Astrocyte of the cerebellum (primary cell): Measurements from ENCODE around the gene PRPF19.

Experiments used
- DNase-seq: peaks from one replicate; pipeline ENCODE4 v3.0.0-alpha.2; 2011; ENCODE audit warnings: low read depth
- H3K4me3 ChIP-seq: 2 replicates; pipeline ENCODE4 v1.5.1; 2011; ENCODE audit warnings: mild to moderate bottlenecking, low read depth, low read length, moderate library complexity
- in situ Hi-C: cut with HindIII; loops from 2 replicates; pipeline ENCODE4 v1.10.0; 2017; ENCODE audit warnings: low sequenced_read_pairs
- TF ChIP-seq, protein P1 (sequence below): IDR thresholded peaks from 2 replicates; pipeline ENCODE4 v1.5.1; 2012; ENCODE audit warnings: low read length, low read depth, moderate library complexity, mild to moderate bottlenecking; ENCODE audit errors: missing control alignments

PRPF19 gene

GRCh38 chr11:60951606-60951903 is 45.2 kb upstream of the PRPF19 start:
- TF ChIP-seq, protein P1, sequence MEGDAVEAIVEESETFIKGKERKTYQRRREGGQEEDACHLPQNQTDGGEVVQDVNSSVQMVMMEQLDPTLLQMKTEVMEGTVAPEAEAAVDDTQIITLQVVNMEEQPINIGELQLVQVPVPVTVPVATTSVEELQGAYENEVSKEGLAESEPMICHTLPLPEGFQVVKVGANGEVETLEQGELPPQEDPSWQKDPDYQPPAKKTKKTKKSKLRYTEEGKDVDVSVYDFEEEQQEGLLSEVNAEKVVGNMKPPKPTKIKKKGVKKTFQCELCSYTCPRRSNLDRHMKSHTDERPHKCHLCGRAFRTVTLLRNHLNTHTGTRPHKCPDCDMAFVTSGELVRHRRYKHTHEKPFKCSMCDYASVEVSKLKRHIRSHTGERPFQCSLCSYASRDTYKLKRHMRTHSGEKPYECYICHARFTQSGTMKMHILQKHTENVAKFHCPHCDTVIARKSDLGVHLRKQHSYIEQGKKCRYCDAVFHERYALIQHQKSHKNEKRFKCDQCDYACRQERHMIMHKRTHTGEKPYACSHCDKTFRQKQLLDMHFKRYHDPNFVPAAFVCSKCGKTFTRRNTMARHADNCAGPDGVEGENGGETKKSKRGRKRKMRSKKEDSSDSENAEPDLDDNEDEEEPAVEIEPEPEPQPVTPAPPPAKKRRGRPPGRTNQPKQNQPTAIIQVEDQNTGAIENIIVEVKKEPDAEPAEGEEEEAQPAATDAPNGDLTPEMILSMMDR = no peak
- in situ Hi-C loops = no loop called here
- H3K4me3 ChIP-seq = no peak overlapping the region
- DNase-seq = no peak

DNA sequence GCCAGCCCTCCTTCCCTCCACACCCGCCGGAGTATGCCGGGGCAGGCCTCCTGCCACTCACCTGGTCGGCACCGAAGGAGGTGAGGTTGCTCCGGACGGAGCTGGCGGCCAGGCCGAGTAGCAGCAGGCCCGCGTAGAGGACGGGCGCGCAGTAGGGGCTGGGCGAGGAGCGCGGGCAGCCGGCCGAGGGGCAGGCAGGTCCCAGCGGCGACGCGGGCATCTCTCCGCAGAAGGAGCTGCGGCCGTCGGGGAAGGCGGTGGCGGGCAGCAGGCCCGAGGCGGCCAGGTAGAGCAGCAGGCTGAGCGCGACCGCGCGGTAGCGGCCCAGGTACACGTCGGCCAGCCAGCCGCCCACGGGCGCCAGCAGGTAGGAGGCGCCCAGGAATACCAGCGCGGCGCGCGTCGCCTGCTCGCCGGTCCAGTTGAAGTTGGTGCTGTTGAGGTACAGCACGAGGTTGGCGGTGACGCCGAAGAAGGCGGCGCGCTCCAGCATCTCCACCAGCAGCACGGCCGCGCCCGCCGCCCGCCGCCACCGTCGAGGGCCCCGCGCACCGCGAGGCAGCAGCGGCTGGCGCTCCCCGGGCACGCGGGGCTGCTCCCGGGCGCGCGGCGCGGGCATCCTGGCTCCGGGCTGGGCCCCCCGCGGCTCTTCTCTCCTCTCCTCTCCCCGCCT is 44.7 kb upstream of the PRPF19 start:
- in situ Hi-C loops = no loop called here
- H3K4me3 ChIP-seq = no peak overlapping the region
- TF ChIP-seq, protein P1 = no peak
- DNase-seq = no peak

DNA sequence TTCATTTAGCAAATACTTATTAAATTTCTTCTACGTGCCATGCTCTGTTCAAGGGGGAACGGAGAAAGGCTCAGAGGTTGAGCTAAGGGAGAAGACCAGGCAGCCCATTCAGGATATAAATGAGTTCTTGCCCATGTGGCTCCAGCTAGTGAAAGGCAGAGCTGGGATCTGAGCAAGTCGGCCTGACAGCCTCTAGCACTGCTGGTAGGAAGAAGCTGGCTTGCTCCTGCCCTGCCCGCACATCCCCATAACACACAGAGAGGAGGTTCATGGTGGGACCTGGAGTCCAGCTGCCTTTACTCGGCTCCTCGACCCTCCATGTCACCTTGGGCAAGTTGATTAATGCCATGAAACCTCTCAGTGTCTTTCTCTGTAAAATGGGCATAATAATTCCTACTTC is 43.6 kb upstream of the PRPF19 start:
- no peak for DNase-seq
- TF ChIP-seq, protein P1 = no peak
- in situ Hi-C loops = no loop called here
- H3K4me3 ChIP-seq = no peak overlapping the region

GRCh38 chr11:60948250-60948649 is 41.9 kb upstream of the PRPF19 start:
- in situ Hi-C loops = no loop called here

GRCh38 chr11:60947700-60948099 is 41.3 kb upstream of the PRPF19 start:
- TF ChIP-seq, protein P1 = no peak
- no peak for DNase-seq
- in situ Hi-C loops = no loop called here

More at GRCh38 chr11:60948250-60948649, 41.9 kb upstream of the PRPF19 start:
- no peak for DNase-seq
- H3K4me3 ChIP-seq = no peak overlapping the region
- TF ChIP-seq, protein P1 = no peak

GRCh38 chr11:60946601-60947264 is 40.3 kb upstream of the PRPF19 start:
- H3K4me3 ChIP-seq = no peak overlapping the region
- in situ Hi-C loops = no loop called here
- TF ChIP-seq, protein P1 = no peak

More at GRCh38 chr11:60947700-60948099, 41.3 kb upstream of the PRPF19 start:
- no peak overlapping the region for H3K4me3 ChIP-seq

More at GRCh38 chr11:60946601-60947264, 40.3 kb upstream of the PRPF19 start:
- no peak for DNase-seq
